GM19468 (cell line): ENCODE measurements around the gene SLC34A3.

Experiments used
- ATAC-seq: cut with Tn5 transposase; IDR thresholded peaks from one replicate; pipeline ENCODE4 v1.9.1; 2021; ENCODE audit warnings: mild to moderate bottlenecking, moderate library complexity, moderate number of reproducible peaks; ENCODE audit not compliant: unreplicated experiment; ENCODE audit errors: extremely low read depth

The SLC34A3 gene

DNA sequence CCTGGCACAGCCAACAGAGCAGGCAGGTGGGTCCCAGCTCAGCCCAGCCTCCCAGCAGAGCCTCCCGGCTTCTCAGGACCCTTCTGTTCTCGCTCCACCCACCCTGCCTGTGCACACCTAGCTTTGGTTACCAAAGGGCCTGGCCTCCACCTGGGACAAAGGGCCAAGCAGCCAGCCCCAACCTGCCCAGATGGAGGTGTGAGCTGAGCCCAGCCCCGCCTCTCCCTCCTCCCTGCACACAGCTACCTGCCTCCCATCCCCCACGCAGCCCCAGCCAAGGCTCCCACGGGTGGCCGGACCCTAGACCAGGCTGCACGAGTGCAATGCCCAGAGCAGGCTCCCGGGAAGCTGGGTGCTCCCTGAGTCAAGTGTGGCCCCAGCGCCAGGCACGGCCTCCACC lies 35.8 kb upstream of the SLC34A3 start:
- no peak for ATAC-seq

GRCh38 chr9:137195525-137196220 lies 35.0 kb upstream of the SLC34A3 start:
- ATAC-seq = no peak

DNA sequence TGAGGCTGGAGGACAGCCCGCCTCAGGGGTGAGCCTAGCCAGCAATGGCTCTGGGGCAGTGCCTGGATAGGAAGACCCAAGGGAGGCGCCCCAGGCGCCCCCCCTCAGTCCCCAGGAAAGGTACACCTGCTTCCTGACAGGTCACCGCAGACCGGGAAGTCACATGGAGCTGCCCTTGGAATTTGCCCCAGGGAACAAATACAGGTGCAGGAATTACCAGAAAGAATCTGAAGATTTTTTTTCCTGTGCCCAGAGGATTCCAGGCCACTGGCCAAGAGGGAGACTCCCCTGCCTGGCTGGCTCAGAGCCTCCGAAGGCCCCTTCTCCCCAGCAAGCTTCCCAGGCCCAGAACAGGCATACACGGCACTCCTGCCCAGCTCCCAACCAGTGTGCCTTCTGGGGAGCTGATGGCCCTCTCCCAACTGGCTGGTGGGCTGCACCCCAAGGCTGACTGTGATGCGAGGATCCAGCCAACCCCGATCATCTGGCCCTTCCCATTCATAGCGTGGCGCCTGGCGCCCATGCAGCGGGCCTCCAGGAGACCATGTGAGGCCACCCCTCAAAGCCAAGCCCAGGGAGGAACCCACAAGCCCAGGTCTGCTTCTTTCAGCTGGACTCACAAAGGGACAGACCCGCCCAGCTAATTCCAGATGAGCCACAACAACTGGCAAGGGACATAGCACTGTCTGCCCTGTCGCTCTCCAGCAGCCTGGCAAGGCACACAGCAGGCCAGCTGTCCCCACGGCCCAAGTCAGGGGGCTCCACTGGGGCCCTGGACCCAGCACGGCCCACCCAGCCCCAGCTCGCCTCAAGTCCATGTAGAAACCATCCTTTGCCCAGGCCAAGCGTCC lies 32.4 kb upstream of the SLC34A3 start:
- no peak for ATAC-seq

GRCh38 chr9:137198902-137199283 lies 31.8 kb upstream of the SLC34A3 start:
- ATAC-seq = no peak

DNA sequence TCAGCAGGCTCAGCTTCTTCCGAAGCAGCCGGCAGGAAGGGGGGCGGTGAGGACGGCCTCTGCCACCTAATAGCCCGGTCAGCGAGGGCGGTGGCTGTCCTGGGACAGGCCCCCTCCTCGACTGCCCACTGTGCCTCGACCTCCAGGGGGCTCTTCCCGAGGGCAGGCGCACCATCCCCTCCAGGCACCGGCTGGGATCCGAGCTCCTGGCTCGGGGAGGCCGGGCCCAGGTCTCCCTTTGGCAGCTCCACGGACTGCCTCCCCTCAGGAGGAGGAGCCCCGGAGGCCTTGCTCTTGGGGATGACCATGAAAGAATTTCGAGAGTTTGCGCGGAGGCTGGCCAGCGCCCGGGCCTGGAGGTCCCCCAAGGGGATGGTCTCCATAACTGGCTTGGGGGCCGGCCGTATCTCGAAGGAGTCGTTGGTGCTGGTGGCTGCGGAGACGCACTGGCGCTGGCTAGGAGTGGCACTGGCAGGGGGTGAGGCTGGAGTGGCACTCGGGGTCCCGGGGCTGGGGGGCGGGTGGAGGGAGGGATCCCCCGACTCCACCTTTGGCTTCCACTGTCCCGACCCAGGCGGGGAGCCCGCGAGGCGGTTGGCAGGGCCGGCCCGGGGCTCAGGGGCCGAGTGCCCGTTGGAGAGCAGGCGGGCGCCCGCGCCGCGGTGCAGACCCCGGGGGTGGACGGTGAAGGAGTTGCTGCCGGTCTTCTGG lies 31.1 kb upstream of the SLC34A3 start:
- no peak for ATAC-seq

GRCh38 chr9:137200311-137201204 lies 30.1 kb upstream of the SLC34A3 start, which contains the start of gene TPRN:
TSS of gene TPRN (minus strand) at chr9:137200741. CDS start at chr9:137200711, 30 bp downstream.
- ATAC-seq = peak; percentile 70

- ATAC-seq = no peak
Observed at GRCh38 chr9:137201205-137201868, 29.4 kb upstream of the SLC34A3 start.

DNA sequence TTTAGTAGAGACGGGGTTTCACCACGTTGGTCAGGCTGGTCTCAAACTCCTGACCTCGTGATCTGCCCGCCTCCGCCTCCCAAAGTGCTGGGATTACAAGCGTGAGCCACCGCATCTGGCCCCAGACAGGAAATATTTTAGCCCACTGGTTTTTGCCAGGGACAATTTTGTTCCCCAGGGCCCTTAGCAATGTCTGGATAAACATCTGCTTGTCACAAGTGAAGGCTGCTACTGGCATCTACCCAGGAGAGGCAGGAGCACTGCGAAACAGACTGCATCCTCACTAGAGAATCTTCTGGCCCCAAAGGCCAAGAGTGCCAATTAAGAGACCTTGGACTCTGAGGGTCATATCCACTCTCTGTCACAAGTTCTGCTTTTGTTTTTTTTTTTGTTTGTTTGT lies 27.7 kb upstream of the SLC34A3 start:
- no peak for ATAC-seq

DNA sequence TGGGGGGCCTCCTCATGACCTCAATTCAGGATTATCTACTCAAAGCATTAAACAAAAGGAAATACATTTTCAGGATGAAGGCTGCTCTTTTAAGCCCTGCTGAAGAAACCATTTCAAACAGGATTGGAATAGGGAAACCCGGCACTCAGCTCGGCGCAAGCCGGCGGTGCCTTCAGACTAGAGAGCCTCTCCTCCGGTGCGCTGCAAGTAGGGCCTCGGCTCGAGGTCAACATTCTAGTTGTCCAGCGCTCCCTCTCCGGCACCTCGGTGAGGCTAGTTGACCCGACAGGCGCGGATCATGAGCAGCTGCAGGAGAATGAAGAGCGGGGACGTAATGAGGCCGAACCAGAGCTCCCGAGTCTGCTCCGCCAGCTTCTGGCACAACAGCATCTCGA lies 26.0 kb upstream of the SLC34A3 start:
- ATAC-seq = no peak

GRCh38 chr9:137205126-137206069 lies 25.3 kb upstream of the SLC34A3 start, which contains the start of the genes NDOR1 and TMEM203:
TSS of gene NDOR1 (plus strand) at chr9:137205700. CDS start at chr9:137205778, 78 bp downstream.
TSS of gene TMEM203 (minus strand) at chr9:137205648. CDS start at chr9:137205414, 234 bp downstream.
- ATAC-seq = peak; percentile 27

- ATAC-seq = no peak
Observed at GRCh38 chr9:137206602-137207001, 24.1 kb upstream of the SLC34A3 start.

DNA sequence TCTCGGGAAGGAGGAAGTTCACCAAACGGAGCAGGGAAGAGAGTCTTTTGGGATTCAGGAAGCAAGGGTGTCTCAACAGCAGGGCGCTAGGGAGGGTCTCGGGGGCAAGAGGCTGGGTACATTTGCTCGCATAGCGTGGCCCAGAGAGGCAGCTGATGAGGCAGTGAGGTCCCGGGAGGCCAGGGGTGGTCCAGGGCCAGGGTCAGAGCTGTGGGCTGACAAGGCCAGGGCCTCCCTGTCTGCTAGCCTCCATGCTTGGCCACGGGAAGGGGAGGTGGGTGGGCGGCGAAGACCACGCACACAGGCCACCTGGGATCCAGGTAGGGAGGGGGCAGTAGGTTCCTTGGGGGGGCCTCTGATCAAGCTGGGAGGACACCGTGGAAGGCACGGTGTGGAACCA lies 19.2 kb upstream of the SLC34A3 start:
- ATAC-seq = no peak

DNA sequence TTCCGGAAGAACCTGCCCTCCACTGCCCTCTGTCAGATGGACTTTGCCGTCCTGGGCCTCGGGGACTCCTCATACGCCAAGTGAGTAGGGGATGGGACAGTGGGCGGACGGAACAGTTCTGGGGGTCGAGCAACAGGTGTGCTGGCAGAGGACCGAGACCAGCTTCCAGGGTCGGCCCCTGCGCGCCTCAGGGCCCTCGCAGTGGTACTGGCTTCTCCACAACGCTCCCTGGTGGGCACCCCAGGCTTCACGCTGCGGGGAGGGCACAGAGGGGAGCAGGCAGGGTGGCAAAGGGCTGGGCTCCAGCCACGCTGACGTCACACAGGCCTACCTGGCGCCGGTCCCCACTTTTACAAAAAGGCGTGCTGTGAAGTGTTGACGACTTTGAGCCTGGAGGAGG lies 18.2 kb upstream of the SLC34A3 start:
- ATAC-seq = no peak

- ATAC-seq = no peak
Observed at GRCh38 chr9:137213160-137214060, 17.3 kb upstream of the SLC34A3 start.

- no peak for ATAC-seq
Observed at GRCh38 chr9:137214620-137215019, 16.1 kb upstream of the SLC34A3 start.

DNA sequence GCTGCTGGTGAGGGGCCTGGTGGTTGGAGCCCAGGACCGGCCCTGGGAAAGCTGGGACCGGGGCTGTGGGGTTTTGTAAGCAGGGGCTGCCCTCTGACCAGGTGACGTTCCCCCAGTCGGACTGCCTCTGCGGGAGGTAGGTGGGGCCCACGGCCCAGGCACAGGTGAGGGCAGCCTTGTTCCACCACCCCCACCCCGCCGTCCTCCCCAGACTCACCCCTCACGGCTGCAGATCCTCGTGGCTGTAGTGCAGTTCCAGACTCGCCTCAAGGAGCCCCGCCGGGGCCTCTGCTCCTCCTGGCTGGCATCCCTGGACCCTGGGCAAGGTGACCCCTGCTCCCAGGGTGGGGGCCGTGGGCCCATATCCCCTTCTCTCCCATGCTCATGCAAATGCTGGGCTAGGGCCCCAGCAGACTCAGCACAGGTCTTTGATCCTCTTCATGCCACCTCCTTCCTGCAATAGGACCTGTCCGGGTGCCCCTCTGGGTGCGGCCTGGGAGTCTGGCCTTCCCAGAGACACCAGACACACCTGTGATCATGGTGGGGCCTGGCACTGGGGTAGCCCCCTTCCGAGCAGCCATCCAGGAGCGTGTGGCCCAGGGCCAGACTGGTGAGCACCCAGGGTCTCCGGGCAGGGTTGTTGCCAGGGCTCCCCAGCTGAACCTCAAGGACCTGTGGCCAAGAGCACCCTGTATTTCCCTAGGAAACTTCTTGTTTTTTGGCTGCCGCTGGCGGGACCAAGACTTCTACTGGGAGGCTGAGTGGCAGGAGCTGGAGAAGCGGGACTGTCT lies 15.3 kb upstream of the SLC34A3 start:
- no peak for ATAC-seq
